Measurements from ENCODE around the gene CHRNA5. TPM values are rescaled to one million over a fixed set of nuclear protein-coding genes. Genes with fewer than 3 reads are reported as not detected.

CHRNA5 gene
- total RNA-seq, 5 donors from 2014 or later (not counting 1 experiment from before 2014, with no cell fraction given): 0.37 to 1.1 (median 0.57) TPM

DNA sequence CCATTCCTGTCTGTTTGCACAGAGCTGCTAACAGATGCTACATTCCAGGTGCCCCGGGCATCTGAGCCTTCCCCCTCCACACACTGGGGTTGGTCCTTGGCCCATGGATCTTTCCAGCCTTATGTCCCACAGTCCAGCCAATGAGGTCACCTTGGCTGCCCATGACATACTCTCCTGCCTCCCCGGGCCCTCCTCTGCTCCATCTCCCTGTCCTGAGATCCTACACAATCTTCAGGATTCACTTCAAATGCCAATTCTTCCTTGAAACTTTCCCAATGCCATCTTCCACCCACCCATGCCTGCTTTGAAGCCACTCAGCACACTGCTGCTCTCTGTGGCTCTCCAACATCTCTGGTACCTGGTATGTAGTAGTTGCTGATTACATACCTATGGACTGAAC, 51.2 kb downstream of the CHRNA5 start:
- ChIA-PET POLR2A (no interaction called here), CTCF (interaction anchor here (0.6 to 1.1 kb wide), 3 partner anchors 14 to 93 kb away, joined by 3 to 5 read pairs (median 3); no protein-coding TSS in a partner anchor)
- H3K4me3 ChIP-seq (ENCODE audit: control insufficient read depth in 1 of 2, extremely low read depth in 1 of 2, low read length in 1 of 2): no peak overlapping the region
- peaks cover 3 to 29% of the 10 kb centered on the region in 2 experiments for H3K27me3 ChIP-seq (replicated peaks in 1 of 2; ENCODE audit: control insufficient read depth in 2 of 2, extremely low read depth in 1 of 2, insufficient read depth in 2 of 2, low read length in 1 of 2)
- H3K4me3 Mint-ChIP-seq: no peak overlapping the region
- peaks cover 0 to 4% of the 10 kb centered on the region in 2 experiments for H3K4me1 ChIP-seq (ENCODE audit: control insufficient read depth in 1 of 2, extremely low read depth in 1 of 2, insufficient read depth in 2 of 2, low read length in 2 of 2)
- H3K4me1 Mint-ChIP-seq: peaks cover 5 to 8% (median 8%) of the 10 kb centered on the region in 3 donors
- 86% methylated on average over 2 of the region's 2 CpGs for WGBS (ENCODE audit: insufficient coverage)
- no peak overlapping the region for H3K27ac ChIP-seq (ENCODE audit: low read length)
- DNase-seq (no peak), ATAC-seq (replicated peaks in 1 of 4) (no peak)
- no peaks in the 10 kb centered on the region for H3K9me3 Mint-ChIP-seq
- peaks cover 18 to 24% of the 10 kb centered on the region in 2 donors for H3K27me3 Mint-ChIP-seq
- no peaks in the 10 kb centered on the region for H3K36me3 ChIP-seq (ENCODE audit: control insufficient read depth in 2 of 2, extremely low read depth in 1 of 2, insufficient read depth in 1 of 2, low read length in 1 of 2)
- no peaks in the 10 kb centered on the region for H3K36me3 Mint-ChIP-seq
- H3K27ac Mint-ChIP-seq: no peak overlapping the region
- H3K9me3 ChIP-seq: no peaks in the 10 kb centered on the region

DNA sequence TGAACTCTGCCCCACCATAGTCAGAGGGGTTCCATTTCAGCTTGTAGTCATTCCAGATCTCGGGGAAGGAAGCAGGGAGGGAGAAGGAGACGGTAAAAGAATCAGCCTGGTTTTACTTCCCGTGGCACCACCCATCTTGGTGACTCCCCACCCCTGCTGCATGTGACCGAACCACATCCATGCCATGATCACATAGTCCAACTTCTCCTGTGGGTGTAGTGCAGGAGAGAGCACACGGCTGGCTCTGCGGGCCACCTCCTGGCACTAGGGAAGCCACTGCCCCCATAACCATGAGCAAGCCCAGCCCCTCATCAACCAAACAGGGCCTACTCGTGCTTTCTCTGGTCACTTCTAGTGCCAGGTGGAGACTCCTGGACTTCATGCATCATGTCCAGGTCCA, 51.8 kb downstream of the CHRNA5 start:
- 72% methylated on average over 3 of the region's 7 CpGs for WGBS (ENCODE audit: insufficient coverage)
- H3K4me1 ChIP-seq (ENCODE audit: control insufficient read depth in 1 of 2, extremely low read depth in 1 of 2, insufficient read depth in 2 of 2, low read length in 2 of 2): peaks cover 0 to 4% of the 10 kb centered on the region in 2 experiments
- no peaks in the 10 kb centered on the region for H3K9me3 Mint-ChIP-seq
- no peaks in the 10 kb centered on the region for H3K36me3 ChIP-seq (ENCODE audit: control insufficient read depth in 2 of 2, extremely low read depth in 1 of 2, insufficient read depth in 1 of 2, low read length in 1 of 2)
- no peaks in the 10 kb centered on the region for H3K9me3 ChIP-seq
- no peak overlapping the region for H3K27ac ChIP-seq (ENCODE audit: low read length)
- peaks cover 3 to 34% of the 10 kb centered on the region in 2 experiments for H3K27me3 ChIP-seq (replicated peaks in 1 of 2; ENCODE audit: control insufficient read depth in 2 of 2, extremely low read depth in 1 of 2, insufficient read depth in 2 of 2, low read length in 1 of 2)
- peaks cover 23 to 30% of the 10 kb centered on the region in 2 donors for H3K27me3 Mint-ChIP-seq
- H3K36me3 Mint-ChIP-seq: no peaks in the 10 kb centered on the region
- H3K4me3 ChIP-seq (ENCODE audit: control insufficient read depth in 1 of 2, extremely low read depth in 1 of 2, low read length in 1 of 2): no peak overlapping the region
- no peak for ATAC-seq (replicated peaks in 1 of 4)
- no peak overlapping the region for H3K4me3 Mint-ChIP-seq
- POLR2A ChIA-PET: no interaction called here
- DNase-seq: no peak
- no peak overlapping the region for H3K27ac Mint-ChIP-seq
- peaks cover 10 to 13% (median 11%) of the 10 kb centered on the region in 3 donors for H3K4me1 Mint-ChIP-seq
- CTCF ChIA-PET: no interaction called here

DNA sequence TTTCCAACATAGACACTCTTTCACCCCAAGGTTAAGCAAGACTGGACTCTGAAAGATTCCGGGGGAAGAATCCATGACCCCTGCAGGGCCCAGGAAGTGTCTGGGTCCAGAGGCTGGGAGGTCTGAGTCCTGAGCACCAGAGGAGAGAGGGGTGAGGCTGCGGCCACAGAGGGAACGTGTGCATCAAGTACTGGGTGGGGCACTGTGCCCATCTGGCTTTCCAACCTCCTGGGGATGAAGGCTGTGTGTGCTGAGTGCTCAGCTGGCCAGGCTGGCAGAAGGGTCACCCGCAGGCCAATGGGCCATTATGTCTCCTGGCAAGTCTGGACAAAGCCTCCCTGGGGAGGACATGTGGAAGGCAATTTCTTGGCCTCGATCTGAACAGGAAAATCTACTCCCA, 52.2 kb downstream of the CHRNA5 start:
- peaks cover 27 to 34% of the 10 kb centered on the region in 2 donors for H3K27me3 Mint-ChIP-seq
- no peaks in the 10 kb centered on the region for H3K36me3 Mint-ChIP-seq
- 86% methylated on average over 1 of the region's 5 CpGs for WGBS (ENCODE audit: insufficient coverage)
- H3K36me3 ChIP-seq (ENCODE audit: control insufficient read depth in 2 of 2, extremely low read depth in 1 of 2, insufficient read depth in 1 of 2, low read length in 1 of 2): no peaks in the 10 kb centered on the region
- H3K4me1 ChIP-seq (ENCODE audit: control insufficient read depth in 1 of 2, extremely low read depth in 1 of 2, insufficient read depth in 2 of 2, low read length in 2 of 2): peaks cover 0 to 4% of the 10 kb centered on the region in 2 experiments
- H3K4me3 Mint-ChIP-seq: no peak overlapping the region
- no peaks in the 10 kb centered on the region for H3K9me3 Mint-ChIP-seq
- no peak overlapping the region for H3K27ac ChIP-seq (ENCODE audit: low read length)
- H3K4me3 ChIP-seq (ENCODE audit: control insufficient read depth in 1 of 2, extremely low read depth in 1 of 2, low read length in 1 of 2): no peak overlapping the region
- H3K27ac Mint-ChIP-seq: no peak overlapping the region
- peaks cover 10 to 13% (median 11%) of the 10 kb centered on the region in 3 donors for H3K4me1 Mint-ChIP-seq
- CTCF ChIA-PET: no interaction called here
- DNase-seq (no peak), ATAC-seq (replicated peaks in 1 of 4) (no peak)
- POLR2A ChIA-PET: no interaction called here
- H3K27me3 ChIP-seq (replicated peaks in 1 of 2; ENCODE audit: control insufficient read depth in 2 of 2, extremely low read depth in 1 of 2, insufficient read depth in 2 of 2, low read length in 1 of 2): peaks cover 3 to 35% of the 10 kb centered on the region in 2 experiments
- no peaks in the 10 kb centered on the region for H3K9me3 ChIP-seq

DNA sequence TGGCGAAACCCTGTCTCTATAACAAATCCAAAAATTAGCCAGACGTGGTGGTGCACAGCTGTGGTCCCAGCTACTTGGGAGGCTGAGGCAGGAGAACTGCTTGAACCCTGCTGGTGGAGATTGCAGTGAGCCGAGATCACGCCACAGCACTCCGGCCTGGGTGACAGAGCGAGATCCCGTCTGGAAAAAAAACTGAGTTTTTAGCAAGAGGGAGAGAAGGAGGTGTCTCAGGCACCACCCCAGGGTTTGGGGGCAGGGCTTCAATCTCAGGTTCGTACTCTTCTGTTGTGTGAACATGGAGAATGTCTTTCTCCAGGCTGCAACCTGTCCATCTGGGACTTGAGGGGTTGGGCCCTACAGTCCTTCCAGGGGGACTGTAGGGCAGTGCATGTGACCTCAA, 52.7 kb downstream of the CHRNA5 start:
- CTCF ChIA-PET: no interaction called here
- no peaks in the 10 kb centered on the region for H3K9me3 Mint-ChIP-seq
- DNase-seq: no peak
- 94% methylated on average over 4 of the region's 8 CpGs for WGBS (ENCODE audit: insufficient coverage)
- no peak overlapping the region for H3K4me3 Mint-ChIP-seq
- H3K4me1 ChIP-seq (ENCODE audit: control insufficient read depth in 1 of 2, extremely low read depth in 1 of 2, insufficient read depth in 2 of 2, low read length in 2 of 2): peaks cover 0 to 4% of the 10 kb centered on the region in 2 experiments
- POLR2A ChIA-PET: no interaction called here
- ATAC-seq (replicated peaks in 1 of 4): no peak
- H3K27me3 ChIP-seq (replicated peaks in 1 of 2; ENCODE audit: control insufficient read depth in 2 of 2, extremely low read depth in 1 of 2, insufficient read depth in 2 of 2, low read length in 1 of 2): peaks cover 3 to 35% of the 10 kb centered on the region in 2 experiments
- H3K36me3 ChIP-seq (ENCODE audit: control insufficient read depth in 2 of 2, extremely low read depth in 1 of 2, insufficient read depth in 1 of 2, low read length in 1 of 2): no peaks in the 10 kb centered on the region
- no peaks in the 10 kb centered on the region for H3K9me3 ChIP-seq
- no peak overlapping the region for H3K4me3 ChIP-seq (ENCODE audit: control insufficient read depth in 1 of 2, extremely low read depth in 1 of 2, low read length in 1 of 2)
- H3K4me1 Mint-ChIP-seq: peaks cover 10 to 13% (median 11%) of the 10 kb centered on the region in 3 donors
- H3K27ac Mint-ChIP-seq: no peak overlapping the region
- no peaks in the 10 kb centered on the region for H3K36me3 Mint-ChIP-seq
- H3K27me3 Mint-ChIP-seq: peaks cover 30 to 40% of the 10 kb centered on the region in 2 donors
- H3K27ac ChIP-seq (ENCODE audit: low read length): no peak overlapping the region

DNA sequence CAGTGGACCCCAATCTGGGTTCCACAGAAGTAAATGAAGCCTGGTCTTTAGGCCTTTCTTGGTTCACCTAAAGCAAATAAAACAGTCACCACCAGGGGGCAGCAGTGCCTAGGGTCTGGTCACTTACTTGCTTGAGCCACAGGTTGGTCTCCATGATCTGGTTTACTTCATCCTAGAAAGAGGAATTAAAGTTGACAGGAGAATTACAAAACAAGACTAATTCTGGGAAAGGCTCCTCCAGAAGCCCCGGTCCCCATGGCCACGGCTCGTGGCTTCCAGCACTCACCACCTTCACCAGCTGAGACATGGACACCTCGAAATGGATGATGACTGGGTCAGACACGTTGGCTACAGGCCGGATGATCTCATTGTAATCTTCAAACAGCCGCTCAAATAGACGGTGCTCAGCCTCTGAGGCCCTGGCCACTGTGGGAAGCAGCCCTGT, 53.2 kb downstream of the CHRNA5 start:
- 18% methylated on average over 3 of the region's 8 CpGs for WGBS (ENCODE audit: insufficient coverage)
- Mint-ChIP-seq H3K36me3 (no peaks in the 10 kb centered on the region), H3K27me3 (peaks cover 34 to 44% of the 10 kb centered on the region in 2 donors), H3K27ac (peak overlapping the region in 1 of 2 donors; percentile 60), H3K4me1 (peaks cover 10 to 13% (median 11%) of the 10 kb centered on the region in 3 donors), H3K9me3 (no peaks in the 10 kb centered on the region), H3K4me3 (peak overlapping the region in 2 of 3 donors; percentile 14 to 39)
- Histone ChIP-seq H3K4me3 (ENCODE audit: control insufficient read depth in 1 of 2, extremely low read depth in 1 of 2, low read length in 1 of 2) (no peak overlapping the region), H3K4me1 (ENCODE audit: control insufficient read depth in 1 of 2, extremely low read depth in 1 of 2, insufficient read depth in 2 of 2, low read length in 2 of 2) (peaks cover 0 to 4% of the 10 kb centered on the region in 2 experiments), H3K27me3 (replicated peaks in 1 of 2; ENCODE audit: control insufficient read depth in 2 of 2, extremely low read depth in 1 of 2, insufficient read depth in 2 of 2, low read length in 1 of 2) (peaks cover 3 to 35% of the 10 kb centered on the region in 2 experiments), H3K9me3 (no peaks in the 10 kb centered on the region), H3K27ac (ENCODE audit: low read length) (no peak overlapping the region), H3K36me3 (ENCODE audit: control insufficient read depth in 2 of 2, extremely low read depth in 1 of 2, insufficient read depth in 1 of 2, low read length in 1 of 2) (no peaks in the 10 kb centered on the region)
- ATAC-seq (replicated peaks in 1 of 4): peak in 3 of 4 experiments; percentile 36 to 56 (median 46)
- POLR2A ChIA-PET: no interaction called here
- DNase-seq: peak in 34 of 35 experiments; percentile 20 to 83 (median 66)
- CTCF ChIA-PET: no interaction called here

DNA sequence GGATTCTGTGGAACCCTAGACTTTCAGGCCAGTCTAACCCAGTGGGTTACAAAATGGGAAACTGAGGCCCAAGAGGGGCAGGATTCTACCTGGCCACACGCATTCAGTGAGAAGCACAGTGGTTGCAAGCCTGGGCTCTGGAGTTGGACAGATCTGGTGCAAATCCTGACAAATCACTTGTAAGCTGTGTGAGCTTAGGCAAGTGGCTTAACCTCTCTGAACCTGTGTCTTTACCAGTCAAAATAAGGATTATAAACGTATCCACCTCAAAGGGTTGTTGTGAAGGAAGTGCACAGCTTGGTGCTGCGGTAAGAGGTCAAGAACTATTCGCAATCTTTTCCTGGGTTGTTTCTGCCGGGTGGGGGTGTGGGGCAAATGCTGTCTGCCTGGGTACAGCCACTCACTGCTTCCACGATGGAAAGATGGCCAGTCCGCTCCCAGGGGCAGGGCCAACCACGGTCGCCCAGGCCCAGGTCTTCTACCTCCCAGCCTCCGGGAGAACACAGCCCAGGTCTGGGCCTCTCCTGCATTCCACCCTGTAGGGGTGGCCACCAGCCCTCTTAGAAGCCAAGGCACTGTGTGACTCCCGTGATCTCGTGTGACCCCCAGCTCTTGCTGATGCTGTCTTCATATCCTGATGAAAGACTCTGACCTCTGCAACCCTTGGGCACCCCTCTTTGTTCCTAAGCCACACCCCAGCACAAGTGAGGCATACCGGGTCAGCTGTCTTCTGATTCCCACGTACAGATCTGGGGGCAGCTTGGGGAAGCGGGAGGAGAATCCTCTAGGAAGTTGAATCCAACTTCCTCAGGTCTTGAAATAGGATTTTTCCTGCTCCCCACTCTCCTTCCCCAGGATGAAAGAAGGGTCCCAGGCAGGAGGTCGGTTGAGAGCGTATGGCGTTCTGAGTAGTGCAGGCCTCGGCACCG, 54.0 kb downstream of the CHRNA5 start:
- peaks cover 41 to 49% of the 10 kb centered on the region in 2 donors for H3K27me3 Mint-ChIP-seq
- no peak for ATAC-seq (replicated peaks in 1 of 4)

More for the DNA sequence above, 54.0 kb downstream of the CHRNA5 start:
- Mint-ChIP-seq H3K27ac (no peak overlapping the region), H3K36me3 (no peaks in the 10 kb centered on the region), H3K4me3 (peak overlapping the region in 1 of 3 donors; percentile 42), H3K9me3 (no peaks in the 10 kb centered on the region), H3K4me1 (peaks cover 10 to 13% (median 11%) of the 10 kb centered on the region in 3 donors)
- H3K27me3 ChIP-seq (replicated peaks in 1 of 2; ENCODE audit: control insufficient read depth in 2 of 2, extremely low read depth in 1 of 2, insufficient read depth in 2 of 2, low read length in 1 of 2): peaks cover 3 to 41% of the 10 kb centered on the region in 2 experiments
- H3K9me3 ChIP-seq: no peaks in the 10 kb centered on the region
- peak overlapping the region in 1 of 2 donors; percentile 56 for H3K4me3 ChIP-seq (ENCODE audit: control insufficient read depth in 1 of 2, extremely low read depth in 1 of 2, low read length in 1 of 2)
- DNase-seq: no peak
- H3K36me3 ChIP-seq (ENCODE audit: control insufficient read depth in 2 of 2, extremely low read depth in 1 of 2, insufficient read depth in 1 of 2, low read length in 1 of 2): no peaks in the 10 kb centered on the region
- H3K27ac ChIP-seq (ENCODE audit: low read length): no peak overlapping the region
- CTCF ChIA-PET: no interaction called here
- 61% methylated on average over 12 of the region's 20 CpGs for WGBS (ENCODE audit: insufficient coverage)
- H3K4me1 ChIP-seq (ENCODE audit: control insufficient read depth in 1 of 2, extremely low read depth in 1 of 2, insufficient read depth in 2 of 2, low read length in 2 of 2): peaks cover 0 to 4% of the 10 kb centered on the region in 2 experiments
- POLR2A ChIA-PET: no interaction called here
